WTC11 (cell line): ENCODE measurements around the gene KLHL8. TPM values are rescaled to one million over a fixed set of nuclear protein-coding genes. Genes with fewer than 3 reads are reported as not detected.

Experiments
- ATAC-seq: fragments of 200-7000 bp; cut with Tn5 transposase; 2 replicates; pipeline ENCODE4 v1.10.0; 2021; ENCODE audit warnings: mild to moderate bottlenecking, moderate library complexity
- CTCF ChIA-PET: fragments of 300-600 bp; sonication (Branson Sonifier 250); formaldehyde crosslinking; loops from one replicate; lab custom pipeline; 2021; ENCODE audit warnings: antibody characterized with exemption; lab: Charles Lee
- POLR2A ChIA-PET: fragments of 350-600 bp; sonication (Branson Sonifier 250); formaldehyde crosslinking; loops from one replicate; lab custom pipeline; 2021; ENCODE audit warnings: antibody characterized with exemption; lab: Charles Lee
- DNase-seq: peaks from one replicate; pipeline ENCODE4 v3.0.0; 2021; ENCODE audit warnings: low spot score
- H3K27ac Mint-ChIP-seq: 2 replicates; pipeline ENCODE4 v1.8.0; 2021; ENCODE audit warnings: mixed read lengths
- H3K27me3 Mint-ChIP-seq: 2 replicates; pipeline ENCODE4 v1.8.0; 2021; ENCODE audit warnings: low read depth, mild to moderate bottlenecking, moderate library complexity, mixed read lengths
- H3K36me3 Mint-ChIP-seq: 2 replicates; pipeline ENCODE4 v1.8.0; 2021; ENCODE audit warnings: mixed read lengths
- H3K4me1 Mint-ChIP-seq: 2 replicates; pipeline ENCODE4 v1.8.0; 2022; ENCODE audit warnings: mixed read lengths
- H3K4me3 Mint-ChIP-seq: 2 replicates; pipeline ENCODE4 v1.8.0; 2021; ENCODE audit warnings: mild to moderate bottlenecking, moderate library complexity, mixed read lengths
- H3K9me3 Mint-ChIP-seq: 2 replicates; pipeline ENCODE4 v1.8.0; 2021; ENCODE audit warnings: mixed read lengths
- ARID4B ChIP-seq: sonication (generic); formaldehyde crosslinking; IDR thresholded peaks from 2 replicates; pipeline ENCODE4 v1.8.0; 2023; ENCODE audit warnings: missing genetic modification reagents, mild to moderate bottlenecking, borderline replicate concordance
- FOXP4 ChIP-seq: sonication (generic); formaldehyde crosslinking; IDR thresholded peaks from 2 replicates; pipeline ENCODE4 v1.8.0; 2022; ENCODE audit warnings: mild to moderate bottlenecking, missing genetic modification reagents
- MYBL2 ChIP-seq: sonication (generic); formaldehyde crosslinking; IDR thresholded peaks from 2 replicates; pipeline ENCODE4 v1.8.1; 2023; ENCODE audit warnings: mild to moderate bottlenecking, moderate library complexity, missing genetic modification reagents
- NFYB ChIP-seq: sonication (generic); formaldehyde crosslinking; conservative IDR thresholded peaks from 2 replicates; pipeline ENCODE4 v1.8.0; 2022; ENCODE audit warnings: low read depth, missing genetic modification reagents
- NR3C1 ChIP-seq: sonication (generic); formaldehyde crosslinking; conservative IDR thresholded peaks from 2 replicates; pipeline ENCODE4 v1.8.1; 2023; ENCODE audit warnings: low read depth, mild to moderate bottlenecking, missing genetic modification reagents
- PREB ChIP-seq: sonication (generic); formaldehyde crosslinking; IDR thresholded peaks from 2 replicates; pipeline ENCODE4 v1.8.1; 2022; ENCODE audit warnings: mild to moderate bottlenecking, missing genetic modification reagents, moderate library complexity, borderline replicate concordance
- TEAD4 ChIP-seq: sonication (generic); formaldehyde crosslinking; IDR thresholded peaks from 2 replicates; pipeline ENCODE4 v1.8.0; 2022; ENCODE audit warnings: mild to moderate bottlenecking, missing genetic modification reagents
- ZNF121 ChIP-seq: sonication (generic); formaldehyde crosslinking; IDR thresholded peaks from 2 replicates; pipeline ENCODE4 v1.8.0; 2023; ENCODE audit warnings: missing genetic modification reagents
- ZNF232 ChIP-seq: sonication (generic); formaldehyde crosslinking; IDR thresholded peaks from 2 replicates; pipeline ENCODE4 v1.8.0; 2022; ENCODE audit warnings: mild to moderate bottlenecking, missing genetic modification reagents
- total RNA-seq: library from RNA; stranded (reverse); gene quantifications from 3 replicates; pipeline ENCODE4 v1.2.3, GENCODE V29; 2021
- TF ChIP-seq, protein P1 (sequence below): sonication (generic); formaldehyde crosslinking; IDR thresholded peaks from 2 replicates; pipeline ENCODE4 v1.8.1; 2022; ENCODE audit warnings: missing genetic modification reagents, borderline replicate concordance
- TF ChIP-seq, protein P2 (sequence below): sonication (generic); formaldehyde crosslinking; IDR thresholded peaks from 2 replicates; pipeline ENCODE4 v1.8.1; 2022; ENCODE audit warnings: mild to moderate bottlenecking, moderate library complexity, missing genetic modification reagents

The KLHL8 gene
- total RNA-seq, 1 experiment from 2014 or later = 7.3 TPM

GRCh38 chr4:87196146-87196545 is 24.3 kb downstream of the KLHL8 start (continued):
- TF ChIP-seq, protein P1, sequence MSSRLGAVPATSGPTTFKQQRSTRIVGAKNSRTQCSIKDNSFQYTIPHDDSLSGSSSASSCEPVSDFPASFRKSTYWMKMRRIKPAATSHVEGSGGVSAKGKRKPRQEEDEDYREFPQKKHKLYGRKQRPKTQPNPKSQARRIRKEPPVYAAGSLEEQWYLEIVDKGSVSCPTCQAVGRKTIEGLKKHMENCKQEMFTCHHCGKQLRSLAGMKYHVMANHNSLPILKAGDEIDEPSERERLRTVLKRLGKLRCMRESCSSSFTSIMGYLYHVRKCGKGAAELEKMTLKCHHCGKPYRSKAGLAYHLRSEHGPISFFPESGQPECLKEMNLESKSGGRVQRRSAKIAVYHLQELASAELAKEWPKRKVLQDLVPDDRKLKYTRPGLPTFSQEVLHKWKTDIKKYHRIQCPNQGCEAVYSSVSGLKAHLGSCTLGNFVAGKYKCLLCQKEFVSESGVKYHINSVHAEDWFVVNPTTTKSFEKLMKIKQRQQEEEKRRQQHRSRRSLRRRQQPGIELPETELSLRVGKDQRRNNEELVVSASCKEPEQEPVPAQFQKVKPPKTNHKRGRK = no peak
- no peak for TF ChIP-seq ARID4B (CRISPR knock-in tag)
- TF ChIP-seq, protein P2, sequence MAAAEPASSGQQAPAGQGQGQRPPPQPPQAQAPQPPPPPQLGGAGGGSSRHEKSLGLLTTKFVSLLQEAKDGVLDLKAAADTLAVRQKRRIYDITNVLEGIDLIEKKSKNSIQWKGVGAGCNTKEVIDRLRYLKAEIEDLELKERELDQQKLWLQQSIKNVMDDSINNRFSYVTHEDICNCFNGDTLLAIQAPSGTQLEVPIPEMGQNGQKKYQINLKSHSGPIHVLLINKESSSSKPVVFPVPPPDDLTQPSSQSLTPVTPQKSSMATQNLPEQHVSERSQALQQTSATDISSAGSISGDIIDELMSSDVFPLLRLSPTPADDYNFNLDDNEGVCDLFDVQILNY = no peak

GRCh38 chr4:87193958-87194675 is 26.3 kb downstream of the KLHL8 start:
- ChIA-PET POLR2A (no interaction called here), CTCF (no interaction called here)
- Mint-ChIP-seq H3K9me3 (0 out of 2 replicates have a peak, but pooled peaks cover under 1% of the 10 kb centered on the region), H3K27ac (no peak overlapping the region), H3K27me3 (no peaks in the 10 kb centered on the region), H3K36me3 (peaks cover 3% of the 10 kb centered on the region; the same call in 1 of the 2 replicates), H3K4me3 (no peak overlapping the region), H3K4me1 (peaks cover 6% of the 10 kb centered on the region)
- no peak for ATAC-seq
- TF ChIP-seq ZNF232 (CRISPR knock-in tag) = no peak
- no peak for TF ChIP-seq NR3C1 (CRISPR knock-in tag)
- TF ChIP-seq PREB = no peak
- no peak for TF ChIP-seq FOXP4 (CRISPR knock-in tag)
- TF ChIP-seq MYBL2 (CRISPR knock-in tag) = no peak
- TF ChIP-seq ZNF121 (CRISPR knock-in tag) = peak; percentile 65; the same call in 1 of the 2 replicates
- TF ChIP-seq NFYB (CRISPR knock-in tag) = no peak
- TF ChIP-seq TEAD4 (CRISPR knock-in tag) = no peak
- no peak for DNase-seq
